H1 (cell line): ENCODE results near the gene LINC00632. TPM values are rescaled to one million over a fixed set of nuclear protein-coding genes. Genes with fewer than 3 reads are reported as not detected.

Experiments used
- CTCF ChIA-PET: fragments of 300-600 bp; sonication (Branson Sonifier 250); formaldehyde crosslinking; loops from one replicate; lab custom pipeline; 2021; ENCODE audit not compliant: partially characterized antibody; lab: Charles Lee
- POLR2A ChIA-PET: fragments of 300-600 bp; sonication (Branson Sonifier 250); formaldehyde crosslinking; loops from one replicate; lab custom pipeline; 2021; ENCODE audit warnings: inconsistent platforms; ENCODE audit not compliant: partially characterized antibody; lab: Charles Lee
- DNase-seq, 2 experiments: peaks; one replicate each; pipeline versions ENCODE4 v3.0.0 to v3.0.0-alpha.2; 2010 to 2022; ENCODE audit warnings: low spot score in 2 of 2, low read depth in 1 of 2, mixed read lengths in 1 of 2
- FAIRE-seq: peaks from 2 replicates; lab custom pipeline; 2011; peaks lifted over from hg19 to GRCh38; lab: Jason Lieb, UNC
- H2AFZ ChIP-seq: 2 replicates; pipeline ENCODE4 v1.8.1; 2012; ENCODE audit warnings: low read length, inconsistent platforms
- H2AK5ac ChIP-seq: 2 replicates; pipeline ENCODE4 v1.6.1; 2013; ENCODE audit warnings: low read depth, low read length
- H2BK120ac ChIP-seq: replicated peaks from 2 replicates; pipeline ENCODE3; 2013; ENCODE audit warnings: low read depth, low read length, inconsistent platforms
- H2BK12ac ChIP-seq: 2 replicates; pipeline ENCODE4 v1.6.1; 2013; ENCODE audit warnings: low read depth, low read length
- H2BK15ac ChIP-seq: 2 replicates; pipeline ENCODE4 v1.6.1; 2013; ENCODE audit warnings: low read length
- H2BK20ac ChIP-seq: 2 replicates; pipeline ENCODE4 v1.6.1; 2013; ENCODE audit warnings: low read length
- H2BK5ac ChIP-seq: 2 replicates; pipeline ENCODE4 v1.6.1; 2013; ENCODE audit warnings: low read depth, low read length
- H3K14ac ChIP-seq: 2 replicates; pipeline ENCODE4 v1.6.1; 2013; ENCODE audit warnings: inconsistent platforms; ENCODE audit not compliant: insufficient read length
- H3K18ac ChIP-seq: 2 replicates; pipeline ENCODE4 v1.6.1; 2013; ENCODE audit warnings: low read length; ENCODE audit errors: extremely low read depth
- H3K23ac ChIP-seq: 2 replicates; pipeline ENCODE4 v1.6.1; 2013; ENCODE audit warnings: inconsistent platforms; ENCODE audit not compliant: insufficient read length
- H3K23me2 ChIP-seq: 2 replicates; pipeline ENCODE4 v1.6.1; 2013; ENCODE audit warnings: low read depth, low read length
- H3K27ac ChIP-seq: 2 replicates; pipeline ENCODE4 v1.6.1; 2011; ENCODE audit warnings: low read depth, low read length, inconsistent platforms
- H3K27me3 ChIP-seq, 4 experiments: replicated peaks in 1 of 4; 1 replicate in 1 of 4; 2 replicates in 3 of 4; pipeline versions ENCODE4 v1.6.1 to v1.8.1; 2011 to 2013; ENCODE audit warnings: low read length in 3 of 4, mild to moderate bottlenecking in 3 of 4, inconsistent platforms in 2 of 4, mixed read lengths in 2 of 4, moderate library complexity in 1 of 4; ENCODE audit not compliant: control insufficient read depth in 3 of 4, insufficient read depth in 3 of 4; ENCODE audit errors: extremely low read depth in 1 of 4
- H3K36me3 ChIP-seq, 4 experiments: 2 replicates each; pipeline versions ENCODE4 v1.6.1 to v1.8.1; 2011 to 2013; ENCODE audit warnings: mild to moderate bottlenecking in 4 of 4, low read length in 3 of 4, moderate library complexity in 2 of 4, control low read depth in 1 of 4, inconsistent platforms in 1 of 4; ENCODE audit not compliant: insufficient read depth in 4 of 4, control insufficient read depth in 2 of 4
- H3K4ac ChIP-seq: replicated peaks from 2 replicates; pipeline ENCODE3; 2013; ENCODE audit warnings: low read length, low read depth, mixed read lengths, inconsistent platforms; ENCODE audit not compliant: insufficient read length
- H3K4me1 ChIP-seq, 4 experiments: replicated peaks in 1 of 4; 1 replicate in 1 of 4; 2 replicates in 3 of 4; pipeline versions ENCODE4 v1.6.1 to v1.8.1; 2011 to 2013; ENCODE audit warnings: low read length in 3 of 4, inconsistent platforms in 2 of 4, mixed read lengths in 1 of 4; ENCODE audit not compliant: insufficient read depth in 4 of 4, control insufficient read depth in 3 of 4
- H3K4me2 ChIP-seq, 2 experiments: 2 replicates each; pipeline versions ENCODE4 v1.6.1 to v1.8.1; 2011 to 2013; ENCODE audit warnings: low read depth in 2 of 2, low read length in 2 of 2, control low read depth in 1 of 2, inconsistent platforms in 1 of 2, mild to moderate bottlenecking in 1 of 2; ENCODE audit not compliant: insufficient read depth in 1 of 2
- H3K4me3 ChIP-seq, 4 experiments: fragments of 200-600, 300-600 bp in 1 of 4; sonication (generic), shearing (Covaris generic), sonication (Bioruptor Twin) in 1 of 4; 2 replicates each; pipeline versions ENCODE4 v1.5.1 to v1.8.1; 2011 to 2016; ENCODE audit warnings: low read length in 4 of 4, low read depth in 3 of 4, control low read depth in 2 of 4, inconsistent platforms in 2 of 4, mild to moderate bottlenecking in 2 of 4, mixed read lengths in 1 of 4, moderate library complexity in 1 of 4; ENCODE audit not compliant: insufficient read depth in 2 of 4; ENCODE audit errors: extremely low read depth in 1 of 4
- H3K56ac ChIP-seq: replicated peaks from 2 replicates; pipeline ENCODE3; 2013; ENCODE audit warnings: low read depth, mild to moderate bottlenecking, mixed read lengths, low read length, inconsistent platforms; ENCODE audit not compliant: insufficient read length
- H3K79me1 ChIP-seq: 2 replicates; pipeline ENCODE4 v1.6.1; 2013; ENCODE audit warnings: low read depth, low read length, control low read depth
- H3K79me2 ChIP-seq, 2 experiments: 2 replicates each; pipeline versions ENCODE4 v1.6.1 to v1.8.1; 2012 to 2013; ENCODE audit warnings: low read length in 2 of 2, mild to moderate bottlenecking in 2 of 2, inconsistent platforms in 1 of 2; ENCODE audit not compliant: insufficient read depth in 2 of 2, control insufficient read depth in 1 of 2
- H3K9ac ChIP-seq, 4 experiments: replicated peaks in 1 of 4; 1 replicate in 1 of 4; 2 replicates in 3 of 4; pipeline versions ENCODE4 v1.6.1 to v1.8.1; 2011 to 2013; ENCODE audit warnings: low read depth in 3 of 4, low read length in 3 of 4, control low read depth in 2 of 4, mild to moderate bottlenecking in 2 of 4, moderate library complexity in 2 of 4, inconsistent platforms in 1 of 4; ENCODE audit errors: extremely low read depth in 1 of 4
- H3K9me3 ChIP-seq, 2 experiments: 2 replicates each; pipeline versions ENCODE4 v1.6.1 to v1.8.1; 2012 to 2013; ENCODE audit warnings: mild to moderate bottlenecking in 2 of 2, moderate library complexity in 2 of 2, control low read depth in 1 of 2, inconsistent platforms in 1 of 2, low read depth in 1 of 2, low read length in 1 of 2, mixed read lengths in 1 of 2; ENCODE audit not compliant: insufficient read depth in 2 of 2
- H4K20me1 ChIP-seq, 2 experiments: replicated peaks in 1 of 2; 2 replicates each; pipeline versions ENCODE3 to v1.8.1; 2011 to 2013; ENCODE audit warnings: inconsistent platforms in 2 of 2, low read length in 2 of 2, mild to moderate bottlenecking in 1 of 2; ENCODE audit not compliant: insufficient read depth in 2 of 2, control insufficient read depth in 1 of 2
- H4K5ac ChIP-seq: 2 replicates; pipeline ENCODE4 v1.6.1; 2013; ENCODE audit warnings: low read length, low read depth, mixed read lengths, inconsistent platforms; ENCODE audit not compliant: insufficient read length
- H4K8ac ChIP-seq: 2 replicates; pipeline ENCODE4 v1.8.0; 2013; ENCODE audit warnings: mild to moderate bottlenecking, moderate library complexity, low read length, inconsistent platforms; ENCODE audit not compliant: insufficient read depth; ENCODE audit errors: extremely low read depth
- H4K91ac ChIP-seq: replicated peaks from 2 replicates; pipeline ENCODE3; 2013; ENCODE audit warnings: low read length, mixed read lengths, inconsistent platforms; ENCODE audit not compliant: insufficient read length
- CTBP2 ChIP-seq: IDR thresholded peaks from 2 replicates; pipeline ENCODE4 v1.7.0; 2011; ENCODE audit warnings: borderline replicate concordance, mild to moderate bottlenecking, moderate library complexity, mixed read lengths, low read length; ENCODE audit not compliant: insufficient read depth, insufficient read length
- GABPA ChIP-seq: IDR thresholded peaks from 2 replicates; pipeline ENCODE4 v1.6.1; 2011; ENCODE audit warnings: mild to moderate bottlenecking, low read length, moderate library complexity, borderline replicate concordance; ENCODE audit not compliant: insufficient read depth
- RNF2 ChIP-seq: fragments of 200-900, 300-1000 bp; sonication (generic); IDR thresholded peaks from 2 replicates; pipeline ENCODE4 v1.7.1; 2016; ENCODE audit warnings: borderline replicate concordance, low read depth, mild to moderate bottlenecking, antibody characterized with exemption, low read length; ENCODE audit not compliant: poor library complexity, severe bottlenecking; ENCODE audit errors: missing control alignments
- YY1 ChIP-seq: IDR thresholded peaks from 2 replicates; pipeline ENCODE4 v1.6.1; 2011; ENCODE audit warnings: low read depth, mild to moderate bottlenecking, low read length
- WGBS, 2 experiments: shearing (Covaris generic) in 1 of 2; methylation state at CpG; one replicate each; pipeline versions ENCODE4 v1.1.6 to v1.1.7; 2013 to 2015; ENCODE audit warnings: low lambda C conversion rate in 2 of 2, mixed read lengths in 2 of 2, inconsistent platforms in 1 of 2, low coverage in 1 of 2, missing lambda C conversion rate in 1 of 2; ENCODE audit not compliant: insufficient replicate concordance in 2 of 2, insufficient coverage in 1 of 2, insufficient read length in 1 of 2; ENCODE audit errors: extremely low coverage in 1 of 2, missing lambda C conversion rate in 1 of 2; 5-methylcytosine and 5-hydroxymethylcytosine counted together
- polyA plus RNA-seq, 7 experiments: library from polyadenylated mRNA; depleted of rRNA in 3 of 7; stranded (reverse) in 5 of 7; unstranded in 2 of 7; fragments of >200 nt in 5 of 7; fragments of 200-250 nt in 2 of 7; gene quantifications; 1 replicate in 5 of 7; 2 replicates in 1 of 7; 4 replicates in 1 of 7; pipeline versions ENCODE4 v1.2.1 to v1.2.3, GENCODE V29; 2011 to 2013; ENCODE audit warnings: missing spikeins in 2 of 7, mixed read lengths in 2 of 7
- total RNA-seq: library from RNA; stranded (reverse); fragmentation: NEBNext Ultra II Directional; extraction: Animal tissue kit (Norgen Biotek cat#: 25700); gene quantifications from 2 replicates; pipeline ENCODE4 v1.2.1, GENCODE V29; 2021

The LINC00632 gene
- total and polyA plus RNA-seq, 2 of the 8 experiments (the other 6 are each of a cell fraction or from before 2014, with no cell fraction given), result 24.5 to 85.1 TPM

GRCh38 chrX:140776320-140776719, 66.8 kb downstream of the LINC00632 start:
- ChIA-PET CTCF (no interaction called here), POLR2A (no interaction called here)
- Histone ChIP-seq H2AFZ (no peak overlapping the region), H3K23ac (no peak overlapping the region), H3K9ac (no peak overlapping the region), H4K20me1 (no peaks in the 10 kb centered on the region), H3K9me3 (no peaks in the 10 kb centered on the region; a peak in 1 of 4 replicates), H3K23me2 (no peaks in the 10 kb centered on the region), H2BK15ac (no peak overlapping the region), H3K36me3 (peaks cover 0 to 12% (median 4%) of the 10 kb centered on the region in 4 experiments; a peak in 3 of 8 replicates), H3K79me1 (no peaks in the 10 kb centered on the region), H4K8ac (no peak overlapping the region), H3K56ac (no peak overlapping the region), H3K27me3 (no peaks in the 10 kb centered on the region), H3K79me2 (no peaks in the 10 kb centered on the region), H2AK5ac (no peak overlapping the region), H2BK120ac (no peak overlapping the region), H3K4me1 (no peaks in the 10 kb centered on the region), H2BK5ac (no peak overlapping the region), H4K5ac (no peak overlapping the region), H3K14ac (no peak overlapping the region), H3K27ac (no peak overlapping the region), H4K91ac (no peak overlapping the region), H2BK20ac (no peak overlapping the region), H3K4me2 (no peak overlapping the region), H3K4ac (no peak overlapping the region), H3K18ac (no peak overlapping the region), H2BK12ac (no peak overlapping the region), H3K4me3 (no peak overlapping the region)
- 99% methylated on average over 13 of the region's 31 CpGs; no CpG with 5 or more reads in 1 of the 2 experiments for WGBS, 2 experiments
- TF ChIP-seq YY1 (no peak), CTBP2 (no peak), RNF2 (no peak), GABPA (no peak)
- DNase-seq (no peak), FAIRE-seq (no peak)
